HG03575 (cell line): ENCODE measurements around the gene SLC15A5.

Experiments used
- ATAC-seq: cut with Tn5 transposase; IDR thresholded peaks from one replicate; pipeline ENCODE4 v1.9.1; 2021; ENCODE audit not compliant: unreplicated experiment, insufficient number of reproducible peaks, low FRiP score; ENCODE audit errors: extremely low read depth

SLC15A5 gene

GRCh38 chr12:16271062-16271461 lies 6.4 kb downstream of the SLC15A5 start:
- ATAC-seq = no peak

- ATAC-seq = no peak
Observed at GRCh38 chr12:16269946-16270345, 7.5 kb downstream of the SLC15A5 start.

DNA sequence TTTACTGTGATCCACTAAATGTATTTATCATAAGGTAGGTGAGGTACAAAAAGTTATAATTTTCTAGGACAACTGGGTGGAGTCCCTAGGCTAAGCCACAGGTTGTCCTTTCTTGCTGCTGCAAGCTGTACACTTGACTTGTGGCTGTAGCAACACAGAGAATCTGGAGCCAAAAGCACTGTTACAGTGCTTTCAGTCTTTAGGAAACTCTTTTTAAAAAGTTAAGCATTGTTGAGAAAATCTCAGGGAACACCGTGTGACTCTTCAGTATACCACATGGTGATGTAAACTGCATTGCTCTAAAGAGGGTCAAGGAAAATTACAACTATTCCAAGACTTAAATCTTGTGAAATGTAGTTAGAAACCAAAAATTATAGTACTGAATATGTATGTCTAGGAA lies 11.4 kb downstream of the SLC15A5 start:
- ATAC-seq = no peak

DNA sequence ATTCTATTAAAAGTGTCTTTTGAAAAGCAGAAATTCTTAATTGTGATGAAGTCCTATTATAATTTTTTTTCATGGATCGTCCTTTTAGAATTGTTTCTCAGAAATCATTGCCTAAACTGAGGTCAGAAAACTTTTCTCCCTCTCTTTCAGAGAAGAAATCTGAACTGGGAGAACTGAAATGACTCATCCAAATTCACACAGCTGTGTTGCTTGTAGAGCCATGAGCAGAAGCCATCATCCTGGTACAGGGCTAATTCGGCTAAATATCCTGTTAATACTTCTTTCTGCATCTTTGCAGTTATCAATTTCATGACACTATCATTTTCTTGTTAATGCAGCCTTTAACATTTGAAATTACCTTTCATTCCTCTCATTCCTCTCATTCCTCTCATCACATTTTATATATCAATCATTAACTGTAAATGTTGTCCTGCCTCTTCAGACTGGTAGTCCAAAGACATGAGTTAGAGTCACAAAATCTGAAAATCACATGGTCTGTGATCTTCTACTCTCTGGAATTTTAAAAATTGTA lies 15.5 kb downstream of the SLC15A5 start:
- ATAC-seq = no peak

DNA sequence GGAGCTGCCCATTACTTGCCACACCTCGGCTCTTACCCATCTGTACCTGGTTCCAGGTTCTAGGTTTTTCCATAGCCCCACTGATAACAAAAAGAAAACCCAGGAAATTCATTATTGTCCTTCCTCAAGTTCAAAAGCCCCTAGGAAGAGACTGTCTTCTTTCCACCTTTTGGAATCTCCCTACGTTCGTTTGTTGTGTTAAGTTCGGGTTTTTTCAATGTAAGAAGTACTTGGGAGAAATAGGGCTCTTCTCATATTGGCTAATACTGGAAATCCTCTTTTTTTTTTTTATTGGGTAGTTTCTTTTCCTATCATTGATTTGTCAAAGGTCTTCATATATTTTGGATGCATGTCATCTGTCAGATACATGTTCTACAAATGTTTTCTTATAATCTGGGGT lies 17.3 kb downstream of the SLC15A5 start:
- ATAC-seq = no peak

- no peak for ATAC-seq
Observed at GRCh38 chr12:16258963-16259362, 18.5 kb downstream of the SLC15A5 start.

- ATAC-seq = no peak
Observed at GRCh38 chr12:16246264-16246663, 31.2 kb downstream of the SLC15A5 start.

- no peak for ATAC-seq
Observed at GRCh38 chr12:16245209-16245608, 32.3 kb downstream of the SLC15A5 start.

GRCh38 chr12:16243487-16244412 lies 33.7 kb downstream of the SLC15A5 start:
- no peak for ATAC-seq

DNA sequence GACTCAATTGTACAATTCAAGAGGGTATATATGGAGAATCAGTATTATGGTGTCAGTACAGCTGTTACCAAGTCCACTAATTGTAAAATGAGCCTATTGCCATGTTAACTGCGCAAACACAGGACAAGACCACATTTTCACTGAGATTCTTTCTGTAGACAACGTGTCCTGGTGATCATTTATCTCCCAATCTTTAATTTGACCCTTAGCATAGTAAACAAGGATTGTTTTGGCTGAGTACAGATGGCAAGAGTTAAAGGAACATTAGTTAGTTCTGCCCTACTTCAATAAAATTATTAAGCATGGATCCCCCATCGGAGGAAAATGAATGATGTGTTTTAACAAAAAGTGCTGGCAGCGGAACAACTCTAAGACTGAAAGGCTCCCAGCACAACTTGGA lies 36.1 kb downstream of the SLC15A5 start:
- no peak for ATAC-seq

DNA sequence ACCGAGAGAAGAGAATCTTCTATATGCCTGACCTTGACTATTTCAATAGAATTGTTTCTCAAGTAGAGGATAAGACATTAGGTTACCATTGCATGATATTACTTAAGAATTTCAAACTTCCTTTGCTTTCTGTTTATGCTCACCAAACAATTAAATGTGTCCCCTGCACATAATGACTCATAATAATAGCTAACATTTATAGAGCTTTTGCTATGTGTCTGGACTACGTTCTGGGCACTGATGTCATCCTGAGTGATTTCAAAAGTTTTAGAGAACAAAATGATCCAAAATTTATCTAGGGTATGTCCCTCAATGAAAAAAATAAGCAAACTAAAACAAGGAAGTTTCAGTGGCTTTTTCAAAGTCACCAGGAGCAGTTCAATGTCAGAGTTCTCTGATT lies 38.8 kb downstream of the SLC15A5 start:
- ATAC-seq = no peak

DNA sequence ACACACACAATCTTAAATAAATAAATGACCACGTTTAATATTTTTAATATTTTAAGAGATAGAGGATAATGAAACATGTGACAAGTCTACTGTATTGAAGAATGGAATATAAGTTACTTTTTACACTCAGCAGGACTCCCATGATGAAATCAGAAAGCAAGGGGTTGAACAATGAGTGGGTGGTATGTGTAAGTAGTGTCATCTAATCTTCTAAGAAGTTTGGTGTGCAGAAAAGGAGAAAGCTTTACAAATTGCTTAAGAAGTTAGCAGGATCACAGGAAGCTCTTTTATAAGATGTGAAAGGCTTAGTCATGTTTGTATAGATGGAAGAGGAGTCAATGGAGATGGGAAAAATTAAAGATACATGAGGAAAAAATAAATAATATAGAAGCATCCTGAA lies 47.8 kb downstream of the SLC15A5 start:
- ATAC-seq = no peak

DNA sequence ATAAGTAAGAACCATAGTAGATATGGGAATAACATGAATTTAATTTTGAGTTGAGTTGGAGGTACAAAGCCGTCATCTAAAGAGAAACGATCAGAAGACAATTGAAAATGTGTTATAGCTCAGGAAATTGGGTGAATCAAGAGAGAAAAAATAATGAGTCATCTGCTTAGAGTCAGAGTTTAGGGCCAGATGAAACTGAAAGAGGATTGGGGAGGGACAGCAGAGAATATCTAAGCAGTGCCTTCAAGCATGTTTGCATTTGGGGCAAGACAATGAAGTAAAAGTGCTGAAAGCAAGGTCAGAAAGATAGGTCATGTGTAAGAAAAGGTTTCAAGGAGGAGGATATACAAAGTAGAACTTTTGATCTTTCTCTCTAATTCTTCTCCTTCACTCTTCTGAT lies 49.4 kb downstream of the SLC15A5 start:
- ATAC-seq = no peak

DNA sequence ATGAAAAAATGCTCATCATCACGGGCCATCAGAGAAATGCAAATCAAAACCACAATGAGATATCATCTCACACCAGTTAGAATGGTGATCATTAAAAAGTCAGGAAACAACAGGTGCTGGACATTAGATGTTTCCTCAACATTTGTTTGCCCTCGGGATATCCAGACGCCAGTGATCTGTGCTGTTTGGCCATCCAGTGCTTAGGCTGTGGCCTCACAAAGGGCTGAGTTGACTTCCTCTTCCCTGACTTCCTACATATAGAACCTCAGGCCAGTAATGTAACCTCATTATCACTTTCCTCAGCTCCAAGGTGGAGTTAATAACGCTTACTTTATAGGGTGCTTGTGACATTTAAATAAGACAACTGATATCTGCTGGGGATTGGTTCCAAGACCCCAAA lies 51.8 kb downstream of the SLC15A5 start:
- ATAC-seq = no peak

- no peak for ATAC-seq
Observed at GRCh38 chr12:16224196-16224595, 53.3 kb downstream of the SLC15A5 start.

- ATAC-seq = no peak
Observed at GRCh38 chr12:16221776-16222175, 55.7 kb downstream of the SLC15A5 start.

DNA sequence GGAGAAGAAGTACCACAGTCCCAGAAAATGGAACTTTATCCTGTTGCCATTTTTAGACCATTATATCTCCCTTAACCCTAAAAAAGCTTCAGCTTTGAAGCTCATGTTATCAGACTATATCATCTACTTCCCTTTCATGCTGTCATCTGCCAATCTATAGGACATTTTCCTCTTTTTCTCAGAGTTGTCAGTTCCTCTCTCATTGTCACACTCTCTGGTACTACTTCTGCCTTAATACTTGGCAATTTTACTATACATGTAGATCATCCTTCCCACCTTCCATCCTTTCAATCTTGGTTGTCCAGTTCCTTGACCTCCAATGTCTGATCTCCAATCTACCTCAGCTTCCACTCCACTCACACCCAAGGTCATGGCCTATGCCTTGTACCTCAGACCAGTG lies 57.4 kb downstream of the SLC15A5 start:
- no peak for ATAC-seq

GRCh38 chr12:16218934-16219751 lies 58.3 kb downstream of the SLC15A5 start:
- ATAC-seq = no peak

GRCh38 chr12:16218234-16218633 lies 59.3 kb downstream of the SLC15A5 start:
- ATAC-seq = no peak

GRCh38 chr12:16211731-16212130 lies 65.8 kb downstream of the SLC15A5 start:
- ATAC-seq = no peak
